Tibial nerve (tissue), 4 donors: Measurements from ENCODE around the gene NPEPL1. TPM values are rescaled to one million over a fixed set of nuclear protein-coding genes. Genes with fewer than 3 reads are reported as not detected.
A peak's percentile ranks its signal among the peaks of the same experiment; 100 is the strongest.

Experiments used
- DNase-seq, 2 donors: peaks; one replicate each; pipeline ENCODE4 v3.0.0-alpha.2; 2019; ENCODE audit warnings: low spot score in 2 of 2
- H3K27ac ChIP-seq, 4 donors: fragments of 200-600 bp; sonication (generic) in 3 of 4; one replicate each; pipeline ENCODE4 v1.5.1; 2017 to 2019; ENCODE audit warnings: mild to moderate bottlenecking in 1 of 4
- H3K27me3 ChIP-seq, 2 donors: fragments of 200-600 bp; sonication (generic) in 1 of 2; one replicate each; pipeline versions ENCODE4 v1.5.1 to v1.6.0; 2017 to 2019
- H3K36me3 ChIP-seq, 3 donors: fragments of 200-600 bp; sonication (generic); one replicate each; pipeline ENCODE4 v1.5.1; 2018 to 2019
- H3K4me1 ChIP-seq, 4 donors: fragments of 200-600 bp; sonication (generic) in 3 of 4; one replicate each; pipeline ENCODE4 v1.5.1; 2017 to 2019
- H3K4me3 ChIP-seq, 4 donors: fragments of 200-600 bp; sonication (generic) in 3 of 4; one replicate each; pipeline ENCODE4 v1.5.1; 2017 to 2019; ENCODE audit warnings: mild to moderate bottlenecking in 1 of 4, moderate library complexity in 1 of 4
- H3K9me3 ChIP-seq, 4 donors: fragments of 200-600 bp; sonication (generic) in 3 of 4; one replicate each; pipeline ENCODE4 v1.5.1; 2017 to 2019
- CTCF ChIP-seq, 5 experiments: fragments of 200-600 bp in 3 of 5; fragments of 450-650 bp in 2 of 5; sonication (generic) in 3 of 5; IDR thresholded peaks; one replicate each; pipeline ENCODE4 v1.5.1; 2016 to 2019; ENCODE audit warnings: antibody characterized with exemption in 5 of 5, mild to moderate bottlenecking in 3 of 5, moderate library complexity in 2 of 5
- EP300 ChIP-seq, 2 donors: sonication (generic); formaldehyde crosslinking; IDR thresholded peaks; one replicate each; pipeline ENCODE4 v1.6.1; 2017; ENCODE audit warnings: antibody characterized with exemption in 2 of 2, mild to moderate bottlenecking in 1 of 2
- POLR2A ChIP-seq, 2 donors: fragments of 450-650 bp; IDR thresholded peaks; one replicate each; pipeline ENCODE4 v1.6.1; 2017; ENCODE audit warnings: antibody characterized with exemption in 2 of 2, mild to moderate bottlenecking in 2 of 2, moderate library complexity in 2 of 2
- WGBS, 2 donors: methylation state at CpG; one replicate each; pipeline ENCODE4 v1.1.5; 2018; 5-methylcytosine and 5-hydroxymethylcytosine counted together
- total RNA-seq, 4 donors: library from RNA; depleted of rRNA; stranded (reverse); fragments of >200 nt; gene quantifications; one replicate each; pipeline ENCODE4 v1.1.0, GENCODE V29; 2016

Gene NPEPL1
- total RNA-seq, 4 donors from 2014 or later: 57.6 to 123 (median 73.0) TPM

- TF ChIP-seq CTCF (IDR thresholded peaks at IDR 0.05) (no peak), POLR2A (IDR thresholded peaks at IDR 0.05) (no peak), EP300 (IDR thresholded peaks at IDR 0.05) (no peak)
- Histone ChIP-seq H3K36me3 (peaks cover 0 to 92% (median 10%) of the 10 kb centered on the region in 3 donors), H3K9me3 (no peaks in the 10 kb centered on the region), H3K27me3 (no peaks in the 10 kb centered on the region), H3K4me3 (no peak overlapping the region), H3K27ac (no peak overlapping the region), H3K4me1 (no peaks in the 10 kb centered on the region)
- peak in 1 of 2 donors; percentile 1 for DNase-seq
- WGBS, 2 donors: 97% methylated on average over 10 of the region's 10 CpGs
These were observed 15.2 kb downstream of the NPEPL1 start for GRCh38 chr20:58707770-58708169.

- TF ChIP-seq CTCF (IDR thresholded peaks at IDR 0.05) (no peak), POLR2A (IDR thresholded peaks at IDR 0.05) (no peak), EP300 (IDR thresholded peaks at IDR 0.05) (no peak)
- WGBS, 2 donors: 79 to 92% methylated on average over 21 to 28 of the region's 28 CpGs
- Histone ChIP-seq H3K36me3 (peaks cover 0 to 92% (median 4%) of the 10 kb centered on the region in 3 donors), H3K27me3 (no peaks in the 10 kb centered on the region), H3K9me3 (no peaks in the 10 kb centered on the region), H3K4me3 (no peak overlapping the region), H3K27ac (no peak overlapping the region), H3K4me1 (no peaks in the 10 kb centered on the region)
- DNase-seq: peak; percentile 2 to 6
These were observed 15.8 kb downstream of the NPEPL1 start for GRCh38 chr20:58708246-58708931.

- WGBS, 2 donors: 82 to 86% methylated on average over 9 of the region's 9 CpGs
- no peaks in the 10 kb centered on the region for H3K9me3 ChIP-seq
- DNase-seq: peak in 1 of 2 donors; percentile 3
- H3K27ac ChIP-seq: no peak overlapping the region
- TF ChIP-seq CTCF (IDR thresholded peaks at IDR 0.05): no peak
- no peak for TF ChIP-seq POLR2A (IDR thresholded peaks at IDR 0.05)
- no peak for TF ChIP-seq EP300 (IDR thresholded peaks at IDR 0.05)
- no peaks in the 10 kb centered on the region for H3K27me3 ChIP-seq
- no peaks in the 10 kb centered on the region for H3K4me1 ChIP-seq
- no peak overlapping the region for H3K4me3 ChIP-seq
- H3K36me3 ChIP-seq: peaks cover 0 to 92% (median 0%) of the 10 kb centered on the region in 3 donors
These were observed 16.6 kb downstream of the NPEPL1 start for GRCh38 chr20:58709013-58709702.

GRCh38 chr20:58709703-58710039 is 17.1 kb downstream of the NPEPL1 start:
- TF ChIP-seq POLR2A (IDR thresholded peaks at IDR 0.05): no peak
- Histone ChIP-seq H3K9me3 (no peaks in the 10 kb centered on the region), H3K27ac (no peak overlapping the region), H3K4me1 (no peaks in the 10 kb centered on the region), H3K36me3 (peaks cover 0 to 92% (median 0%) of the 10 kb centered on the region in 3 donors), H3K27me3 (no peaks in the 10 kb centered on the region), H3K4me3 (no peak overlapping the region)
- DNase-seq: peak in 1 of 2 donors; percentile 3
- WGBS, 2 donors: 69 to 78% methylated on average over 4 of the region's 4 CpGs

GRCh38 chr20:58710481-58711265 is 18.1 kb downstream of the NPEPL1 start:
- DNase-seq: peak in 1 of 2 donors; percentile 3
- Histone ChIP-seq H3K9me3 (no peaks in the 10 kb centered on the region), H3K36me3 (peaks cover 0 to 95% (median 0%) of the 10 kb centered on the region in 3 donors), H3K27me3 (no peaks in the 10 kb centered on the region), H3K4me3 (no peak overlapping the region), H3K4me1 (no peaks in the 10 kb centered on the region), H3K27ac (no peak overlapping the region)
- TF ChIP-seq POLR2A (IDR thresholded peaks at IDR 0.05) (no peak), CTCF (IDR thresholded peaks at IDR 0.05) (no peak), EP300 (IDR thresholded peaks at IDR 0.05) (no peak)
- WGBS, 2 donors: 71 to 85% methylated on average over 16 of the region's 17 CpGs
